Glutamatergic neuron (in vitro differentiated cells): Measurements from ENCODE around the gene PPP1R14B. TPM values are rescaled to one million over a fixed set of nuclear protein-coding genes. Genes with fewer than 3 reads are reported as not detected.

ENCODE experiments used
- DNase-seq: peaks from one replicate; pipeline ENCODE4 v3.0.0; 2022
- H3K27ac Mint-ChIP-seq: one replicate; pipeline ENCODE4 v1.8.0; 2020; ENCODE audit warnings: mild to moderate bottlenecking, mixed read lengths, inconsistent platforms; ENCODE audit not compliant: unreplicated experiment
- H3K27me3 Mint-ChIP-seq: one replicate; pipeline ENCODE4 v1.8.0; 2020; ENCODE audit warnings: mild to moderate bottlenecking, moderate library complexity, mixed read lengths, inconsistent platforms; ENCODE audit not compliant: unreplicated experiment
- H3K36me3 Mint-ChIP-seq: one replicate; pipeline ENCODE4 v1.8.0; 2020; ENCODE audit warnings: mild to moderate bottlenecking, mixed read lengths, inconsistent platforms; ENCODE audit not compliant: unreplicated experiment
- H3K4me1 Mint-ChIP-seq: one replicate; pipeline ENCODE4 v1.8.0; 2020; ENCODE audit warnings: mild to moderate bottlenecking, low read depth, mixed read lengths, inconsistent platforms; ENCODE audit not compliant: unreplicated experiment
- H3K4me3 Mint-ChIP-seq: one replicate; pipeline ENCODE4 v1.8.0; 2020; ENCODE audit warnings: mild to moderate bottlenecking, mixed read lengths, inconsistent platforms; ENCODE audit not compliant: unreplicated experiment
- H3K9me3 Mint-ChIP-seq: one replicate; pipeline ENCODE4 v1.8.0; 2020; ENCODE audit warnings: mild to moderate bottlenecking, moderate library complexity, mixed read lengths, inconsistent platforms; ENCODE audit not compliant: unreplicated experiment
- long read RNA-seq: library from polyadenylated mRNA; unstranded; transcript quantifications from one replicate; pipeline ENCODE4 v2.0.0, GENCODE V29; 2020; ENCODE audit not compliant: unreplicated experiment
- total RNA-seq: library from RNA; stranded (reverse); fragmentation: NEBNext Ultra II Directional; extraction: Animal tissue kit (Norgen Biotek cat#: 25700); gene quantifications from one replicate; pipeline ENCODE4 v1.2.1, GENCODE V29; 2021; ENCODE audit not compliant: unreplicated experiment
- TF ChIP-seq, protein P1 (sequence below): fragments of 200-600 bp; sonication (generic); IDR thresholded peaks from one replicate; pipeline ENCODE4 v1.5.0; 2021; ENCODE audit not compliant: partially characterized antibody, unreplicated experiment

Gene PPP1R14B, protein sequence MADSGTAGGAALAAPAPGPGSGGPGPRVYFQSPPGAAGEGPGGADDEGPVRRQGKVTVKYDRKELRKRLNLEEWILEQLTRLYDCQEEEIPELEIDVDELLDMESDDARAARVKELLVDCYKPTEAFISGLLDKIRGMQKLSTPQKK
- 348 TPM for total RNA-seq
- long read RNA-seq, transcript PPP1R14B-201 (4 exons, 982 nt): major isoform, 18 of 22 reads
- long read RNA-seq, partial matches to known transcripts: 0 of 22 reads
- long read RNA-seq, other reads (novel, unspliced or antisense): 3 of 22 reads

GRCh38 chr11:64246871-64247728 lies at the start of gene PPP1R14B:
Gene PPP1R14B, minus strand, starts transcription at chr11:64246943. Its CDS starts 270 bp downstream, at chr11:64246673.
- no peaks in the 10 kb centered on the region for H3K36me3 Mint-ChIP-seq
- H3K27ac Mint-ChIP-seq: peak within 1 kb of the TSS; percentile 94
- peaks cover 19% of the 10 kb centered on the region for H3K9me3 Mint-ChIP-seq
- peak; percentile 93 for DNase-seq
- peak within 1 kb of the TSS; percentile 95 for H3K4me3 Mint-ChIP-seq
- peaks cover 10% of the 10 kb centered on the region for H3K27me3 Mint-ChIP-seq
- TF ChIP-seq, protein P1, sequence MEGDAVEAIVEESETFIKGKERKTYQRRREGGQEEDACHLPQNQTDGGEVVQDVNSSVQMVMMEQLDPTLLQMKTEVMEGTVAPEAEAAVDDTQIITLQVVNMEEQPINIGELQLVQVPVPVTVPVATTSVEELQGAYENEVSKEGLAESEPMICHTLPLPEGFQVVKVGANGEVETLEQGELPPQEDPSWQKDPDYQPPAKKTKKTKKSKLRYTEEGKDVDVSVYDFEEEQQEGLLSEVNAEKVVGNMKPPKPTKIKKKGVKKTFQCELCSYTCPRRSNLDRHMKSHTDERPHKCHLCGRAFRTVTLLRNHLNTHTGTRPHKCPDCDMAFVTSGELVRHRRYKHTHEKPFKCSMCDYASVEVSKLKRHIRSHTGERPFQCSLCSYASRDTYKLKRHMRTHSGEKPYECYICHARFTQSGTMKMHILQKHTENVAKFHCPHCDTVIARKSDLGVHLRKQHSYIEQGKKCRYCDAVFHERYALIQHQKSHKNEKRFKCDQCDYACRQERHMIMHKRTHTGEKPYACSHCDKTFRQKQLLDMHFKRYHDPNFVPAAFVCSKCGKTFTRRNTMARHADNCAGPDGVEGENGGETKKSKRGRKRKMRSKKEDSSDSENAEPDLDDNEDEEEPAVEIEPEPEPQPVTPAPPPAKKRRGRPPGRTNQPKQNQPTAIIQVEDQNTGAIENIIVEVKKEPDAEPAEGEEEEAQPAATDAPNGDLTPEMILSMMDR: peak; percentile 38
- H3K4me1 Mint-ChIP-seq: peaks cover 7% of the 10 kb centered on the region

GRCh38 chr11:64296236-64296635 lies 49.5 kb upstream of the PPP1R14B start:
- Mint-ChIP-seq H3K4me3 (no peak overlapping the region), H3K36me3 (no peaks in the 10 kb centered on the region), H3K27me3 (peaks cover 49% of the 10 kb centered on the region), H3K9me3 (peaks cover 10% of the 10 kb centered on the region), H3K27ac (no peak overlapping the region), H3K4me1 (peaks cover 2% of the 10 kb centered on the region)
- TF ChIP-seq, protein P1: no peak
- no peak for DNase-seq

DNA sequence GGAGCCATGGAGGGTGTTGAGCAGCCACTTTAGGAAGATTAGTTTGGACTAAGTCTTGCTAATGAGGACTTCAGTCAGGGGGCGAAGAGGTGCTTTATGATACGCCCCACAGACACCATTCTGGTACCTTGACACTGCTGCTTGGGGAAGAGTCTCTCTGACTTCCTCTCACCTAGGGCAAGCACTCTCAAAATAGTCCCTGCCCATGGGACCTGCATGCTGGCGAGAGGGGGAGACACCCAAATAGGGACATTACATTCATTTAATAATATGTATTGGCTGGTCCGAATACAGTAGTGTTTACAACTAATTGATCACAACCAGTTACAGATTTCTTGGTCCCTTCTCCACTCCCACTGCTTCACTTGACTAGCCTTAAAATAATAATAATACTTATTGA lies 49.0 kb upstream of the PPP1R14B start:
- TF ChIP-seq, protein P1: no peak
- Mint-ChIP-seq H3K27ac (no peak overlapping the region), H3K4me3 (no peak overlapping the region), H3K4me1 (peaks cover 2% of the 10 kb centered on the region), H3K9me3 (peaks cover 10% of the 10 kb centered on the region), H3K36me3 (peaks cover under 1% of the 10 kb centered on the region), H3K27me3 (peaks cover 50% of the 10 kb centered on the region)
- no peak for DNase-seq

DNA sequence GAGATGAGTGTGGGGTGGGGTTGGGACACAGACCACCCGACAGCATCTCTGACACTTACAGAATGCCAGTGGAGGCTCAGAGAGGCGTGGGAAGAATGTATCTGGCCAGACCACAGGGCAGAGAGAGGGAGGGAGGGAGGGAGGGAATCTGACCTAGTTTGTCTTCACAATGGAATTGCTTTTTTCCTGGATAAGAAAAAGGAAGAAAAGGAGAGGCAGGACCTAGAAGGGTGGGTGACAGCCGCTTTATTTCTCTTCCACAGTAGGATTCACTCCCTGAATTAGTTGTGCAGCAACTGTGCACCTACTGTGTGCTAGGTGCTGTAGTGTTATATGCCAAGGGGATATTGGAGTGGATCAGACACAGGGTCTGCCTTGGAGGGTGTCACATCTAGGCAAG lies 48.0 kb upstream of the PPP1R14B start:
- Mint-ChIP-seq H3K9me3 (peaks cover 8% of the 10 kb centered on the region), H3K4me1 (peaks cover 4% of the 10 kb centered on the region), H3K36me3 (peaks cover 5% of the 10 kb centered on the region), H3K27me3 (peaks cover 50% of the 10 kb centered on the region), H3K27ac (no peak overlapping the region), H3K4me3 (peak overlapping the region; percentile 42)
- no peak for DNase-seq
- TF ChIP-seq, protein P1: no peak
